ENCODE results near the gene PHACTR1. TPM values are rescaled to one million over a fixed set of nuclear protein-coding genes. Genes with fewer than 3 reads are reported as not detected.

PHACTR1 gene
- total RNA-seq, 1 experiment from 2014 or later = 0.21 TPM

GRCh38 chr6:13217206-13217905, 500.8 kb downstream of the PHACTR1 start:
- BruUV-seq (replicated peaks) = no TSS peak
- Mint-ChIP-seq H3K36me3 (ENCODE audit: insufficient read depth, unreplicated experiment) (no peaks in the 10 kb centered on the region), H3K9me3 (ENCODE audit: low read depth, unreplicated experiment) (no peaks in the 10 kb centered on the region), H3K27me3 (ENCODE audit: unreplicated experiment) (peaks cover 16% of the 10 kb centered on the region), H3K4me1 (ENCODE audit: low read depth, unreplicated experiment) (no peaks in the 10 kb centered on the region), H3K27ac (ENCODE audit: unreplicated experiment) (no peak overlapping the region), H3K4me3 (ENCODE audit: low read depth, unreplicated experiment) (no peak overlapping the region)
- CTCF ChIA-PET = no interaction called here
- no peak for DNase-seq
- intact Hi-C loops (cut with micrococcal nuclease; ENCODE audit: unreplicated experiment) = loop anchor here (1.0 kb wide), 1 partner anchor 306 kb away; no protein-coding TSS in a partner anchor
- no peak for TF ChIP-seq CTCF (IDR thresholded peaks at IDR 0.05; ENCODE audit: unreplicated experiment)

GRCh38 chr6:13220266-13220665, 503.7 kb downstream of the PHACTR1 start:
- Mint-ChIP-seq H3K4me1 (ENCODE audit: low read depth, unreplicated experiment) (no peaks in the 10 kb centered on the region), H3K9me3 (ENCODE audit: low read depth, unreplicated experiment) (no peaks in the 10 kb centered on the region), H3K36me3 (ENCODE audit: insufficient read depth, unreplicated experiment) (no peaks in the 10 kb centered on the region), H3K4me3 (ENCODE audit: low read depth, unreplicated experiment) (no peak overlapping the region), H3K27me3 (ENCODE audit: unreplicated experiment) (peaks cover 18% of the 10 kb centered on the region), H3K27ac (ENCODE audit: unreplicated experiment) (no peak overlapping the region)
- no TSS peak for BruUV-seq (replicated peaks)
- intact Hi-C loops (cut with micrococcal nuclease; ENCODE audit: unreplicated experiment) = loop anchor here (10.0 kb wide), 1 partner anchor 115 kb away; no protein-coding TSS in a partner anchor
- no peak for DNase-seq
- CTCF ChIA-PET = no interaction called here
- TF ChIP-seq CTCF (IDR thresholded peaks at IDR 0.05; ENCODE audit: unreplicated experiment) = no peak

GRCh38 chr6:13222048-13222447, 505.5 kb downstream of the PHACTR1 start:
- no peak overlapping the region for H3K27ac Mint-ChIP-seq (ENCODE audit: unreplicated experiment)
- no peak for TF ChIP-seq CTCF (IDR thresholded peaks at IDR 0.05; ENCODE audit: unreplicated experiment)
- no TSS peak for BruUV-seq (replicated peaks)
- CTCF ChIA-PET = no interaction called here
- no peaks in the 10 kb centered on the region for H3K4me1 Mint-ChIP-seq (ENCODE audit: low read depth, unreplicated experiment)
- no peak for DNase-seq
- no peaks in the 10 kb centered on the region for H3K9me3 Mint-ChIP-seq (ENCODE audit: low read depth, unreplicated experiment)
- intact Hi-C loops (cut with micrococcal nuclease; ENCODE audit: unreplicated experiment) = loop anchor here (10.0 kb wide), 1 partner anchor 113 kb away; no protein-coding TSS in a partner anchor
- no peak overlapping the region for H3K4me3 Mint-ChIP-seq (ENCODE audit: low read depth, unreplicated experiment)
- no peaks in the 10 kb centered on the region for H3K36me3 Mint-ChIP-seq (ENCODE audit: insufficient read depth, unreplicated experiment)
- peaks cover 26% of the 10 kb centered on the region for H3K27me3 Mint-ChIP-seq (ENCODE audit: unreplicated experiment)

- CTCF ChIA-PET = no interaction called here
- BruUV-seq (replicated peaks) = no TSS peak
- no peak overlapping the region for H3K27ac Mint-ChIP-seq (ENCODE audit: unreplicated experiment)
- intact Hi-C loops (cut with micrococcal nuclease; ENCODE audit: unreplicated experiment) = loop anchor here (10.0 kb wide), 1 partner anchor 109 kb away; no protein-coding TSS in a partner anchor
- H3K27me3 Mint-ChIP-seq (ENCODE audit: unreplicated experiment) = peaks cover 61% of the 10 kb centered on the region
- H3K9me3 Mint-ChIP-seq (ENCODE audit: low read depth, unreplicated experiment) = no peaks in the 10 kb centered on the region
- no peak overlapping the region for H3K4me3 Mint-ChIP-seq (ENCODE audit: low read depth, unreplicated experiment)
- no peak for DNase-seq
- no peaks in the 10 kb centered on the region for H3K36me3 Mint-ChIP-seq (ENCODE audit: insufficient read depth, unreplicated experiment)
- no peaks in the 10 kb centered on the region for H3K4me1 Mint-ChIP-seq (ENCODE audit: low read depth, unreplicated experiment)
- TF ChIP-seq CTCF (IDR thresholded peaks at IDR 0.05; ENCODE audit: unreplicated experiment) = no peak
Observed at GRCh38 chr6:13226071-13226470, 509.5 kb downstream of the PHACTR1 start.

Measured in Calu3 (cell line).